T-cell (primary cell): Measurements from ENCODE around the gene APLP2. TPM values are rescaled to one million over a fixed set of nuclear protein-coding genes. Genes with fewer than 3 reads are reported as not detected.
"Not testable (repeated sequence)": the region's sequence is repeated elsewhere in the genome, so short reads cannot be mapped to it uniquely, and the experiment has no call there.

Experiments used
- ATAC-seq, 4 experiments: fragments of 200-7000 bp in 3 of 4; fragments of 150-1000 bp in 1 of 4; cut with Tn5 transposase; replicated peaks in 1 of 4; 1 replicate in 3 of 4; 2 replicates in 1 of 4; pipeline ENCODE4 v1.10.0; 2021; ENCODE audit warnings: moderate library complexity in 3 of 4, mild to moderate bottlenecking in 2 of 4, moderate number of reproducible peaks in 1 of 4
- CTCF ChIA-PET, 2 donors: fragments of 300-600 bp; sonication (Branson Sonifier 250); formaldehyde crosslinking; loops; one replicate each; lab custom pipeline; 2022; ENCODE audit warnings: antibody characterized with exemption in 2 of 2; lab: Charles Lee
- POLR2A ChIA-PET, 2 donors: fragments of 300-600 bp; sonication (Branson Sonifier 250); formaldehyde crosslinking; loops; one replicate each; lab custom pipeline; 2022; ENCODE audit warnings: antibody characterized with exemption in 2 of 2; lab: Charles Lee
- DNase-seq, 35 experiments: peaks; one replicate each; pipeline versions ENCODE4 v3.0.0 to v3.0.0-alpha.2; 2013 to 2023
- H3K27ac ChIP-seq: one replicate; pipeline ENCODE4 v1.5.1; 2013; ENCODE audit warnings: low read length
- H3K27me3 ChIP-seq, 2 experiments: replicated peaks in 1 of 2; 1 replicate in 1 of 2; 2 replicates in 1 of 2; pipeline versions ENCODE4 v1.6.1 to v1.7.0; 2013; ENCODE audit warnings: low read length in 1 of 2, mixed read lengths in 1 of 2; ENCODE audit not compliant: control insufficient read depth in 2 of 2, insufficient read depth in 2 of 2; ENCODE audit errors: extremely low read depth in 1 of 2
- H3K36me3 ChIP-seq, 2 donors: 1 replicate in 1 of 2; 2 replicates in 1 of 2; pipeline versions ENCODE4 v1.6.1 to v1.7.0; 2013; ENCODE audit warnings: low read length in 1 of 2; ENCODE audit not compliant: control insufficient read depth in 2 of 2, insufficient read depth in 1 of 2; ENCODE audit errors: extremely low read depth in 1 of 2
- H3K4me1 ChIP-seq, 2 experiments: 1 replicate in 1 of 2; 2 replicates in 1 of 2; pipeline versions ENCODE4 v1.6.1 to v1.7.0; 2013; ENCODE audit warnings: low read length in 2 of 2, mixed read lengths in 1 of 2; ENCODE audit not compliant: insufficient read depth in 2 of 2, control insufficient read depth in 1 of 2; ENCODE audit errors: extremely low read depth in 1 of 2
- H3K4me3 ChIP-seq, 2 donors: 1 replicate in 1 of 2; 2 replicates in 1 of 2; pipeline versions ENCODE4 v1.5.1 to v1.7.0; 2013; ENCODE audit warnings: mild to moderate bottlenecking in 2 of 2, low read length in 1 of 2, moderate library complexity in 1 of 2; ENCODE audit not compliant: control insufficient read depth in 1 of 2; ENCODE audit errors: extremely low read depth in 1 of 2
- H3K9me3 ChIP-seq: 2 replicates; pipeline ENCODE4 v1.7.0; 2013
- H3K27ac Mint-ChIP-seq, 2 donors: one replicate each; pipeline ENCODE4 v1.8.0; 2020 to 2021; ENCODE audit warnings: mild to moderate bottlenecking in 2 of 2, mixed read lengths in 2 of 2
- H3K27me3 Mint-ChIP-seq, 2 donors: one replicate each; pipeline ENCODE4 v1.8.0; 2021 to 2022; ENCODE audit warnings: mixed read lengths in 2 of 2
- H3K36me3 Mint-ChIP-seq: one replicate; pipeline ENCODE4 v1.8.0; 2021; ENCODE audit warnings: mixed read lengths
- H3K4me1 Mint-ChIP-seq, 3 donors: one replicate each; pipeline ENCODE4 v1.8.0; 2020 to 2022; ENCODE audit warnings: mixed read lengths in 3 of 3, mild to moderate bottlenecking in 1 of 3
- H3K4me3 Mint-ChIP-seq, 3 donors: one replicate each; pipeline ENCODE4 v1.8.0; 2020 to 2022; ENCODE audit warnings: mild to moderate bottlenecking in 3 of 3, mixed read lengths in 3 of 3, moderate library complexity in 3 of 3
- H3K9me3 Mint-ChIP-seq, 3 donors: one replicate each; pipeline ENCODE4 v1.8.0; 2020 to 2022; ENCODE audit warnings: mixed read lengths in 3 of 3
- WGBS: methylation state at CpG from one replicate; pipeline ENCODE4 v1.1.5; 2013; ENCODE audit warnings: missing lambda C conversion rate; ENCODE audit not compliant: insufficient coverage; 5-methylcytosine and 5-hydroxymethylcytosine counted together
- total RNA-seq, 35 experiments: library from RNA in 6 of 35; stranded (reverse) in 6 of 35; fragments of 120-200 nt in 1 of 35; gene quantifications; one replicate each; pipeline versions ENCODE4 v1.2.1 to v1.2.4 and lab custom pipeline; 2013 to 2026

APLP2 gene
- total RNA-seq, 5 donors from 2014 or later (not counting 1 experiment from before 2014, with no cell fraction given) = 36.4 to 61.9 (median 51.0) TPM

- Mint-ChIP-seq H3K4me1 (no peaks in the 10 kb centered on the region), H3K9me3 (peaks cover 5 to 6% (median 6%) of the 10 kb centered on the region in 3 donors), H3K4me3 (no peak overlapping the region), H3K36me3 (no peaks in the 10 kb centered on the region), H3K27me3 (peaks cover 29 to 30% of the 10 kb centered on the region in 2 donors), H3K27ac (no peak overlapping the region)
- DNase-seq = no peak
- Histone ChIP-seq H3K36me3 (no peaks in the 10 kb centered on the region), H3K4me3 (no peak overlapping the region), H3K9me3 (no peaks in the 10 kb centered on the region), H3K27ac (no peak overlapping the region), H3K27me3 (peaks cover 0 to 23% of the 10 kb centered on the region in 2 experiments), H3K4me1 (no peaks in the 10 kb centered on the region)
- ChIA-PET POLR2A (no interaction called here), CTCF (no interaction called here)
- 81% methylated on average over 8 of the region's 8 CpGs for WGBS
- ATAC-seq = no peak
Measured at GRCh38 chr11:130170345-130170744, 100.7 kb downstream of the APLP2 start.

GRCh38 chr11:130171534-130171933 lies 101.8 kb downstream of the APLP2 start:
- H3K4me1 ChIP-seq = no peaks in the 10 kb centered on the region
- Mint-ChIP-seq H3K36me3 (no peaks in the 10 kb centered on the region), H3K27me3 (peaks cover 21% of the 10 kb centered on the region in 2 donors), H3K4me3 (no peak overlapping the region), H3K4me1 (no peaks in the 10 kb centered on the region), H3K27ac (no peak overlapping the region), H3K9me3 (peaks cover 5 to 6% (median 6%) of the 10 kb centered on the region in 3 donors)
- peaks cover 0 to 23% of the 10 kb centered on the region in 2 experiments for H3K27me3 ChIP-seq
- H3K9me3 ChIP-seq = no peaks in the 10 kb centered on the region
- ChIA-PET POLR2A (no interaction called here), CTCF (no interaction called here)
- ATAC-seq (no peak), DNase-seq (no peak)
- H3K4me3 ChIP-seq = no peak overlapping the region
- H3K27ac ChIP-seq = no peak overlapping the region
- no peaks in the 10 kb centered on the region for H3K36me3 ChIP-seq
- WGBS = 83% methylated on average over 1 of the region's 5 CpGs

GRCh38 chr11:130172001-130172400 lies 102.3 kb downstream of the APLP2 start:
- H3K36me3 ChIP-seq, H3K4me1 ChIP-seq, DNase-seq, POLR2A ChIA-PET, H3K9me3 Mint-ChIP-seq, H3K27ac Mint-ChIP-seq, H3K4me1 Mint-ChIP-seq, ATAC-seq, CTCF ChIA-PET, H3K4me3 Mint-ChIP-seq, H3K36me3 Mint-ChIP-seq, H3K27ac ChIP-seq, H3K4me3 ChIP-seq, H3K9me3 ChIP-seq: not testable (repeated sequence)
- WGBS = no CpG with 5 or more reads among the region's 3 CpGs
- H3K27me3 Mint-ChIP-seq = peaks cover 20 to 21% of the 10 kb centered on the region in 2 donors
- peaks cover 0 to 23% of the 10 kb centered on the region in 2 experiments for H3K27me3 ChIP-seq

GRCh38 chr11:130174642-130175041 lies 104.9 kb downstream of the APLP2 start:
- DNase-seq (no peak), ATAC-seq (no peak)
- Mint-ChIP-seq H3K27me3 (peaks cover 9 to 10% of the 10 kb centered on the region in 2 donors), H3K4me1 (no peaks in the 10 kb centered on the region), H3K27ac (no peak overlapping the region), H3K36me3 (no peaks in the 10 kb centered on the region), H3K9me3 (peaks cover 5 to 6% (median 6%) of the 10 kb centered on the region in 3 donors), H3K4me3 (no peak overlapping the region)
- 71% methylated on average over 1 of the region's 4 CpGs for WGBS
- Histone ChIP-seq H3K4me3 (no peak overlapping the region), H3K27ac (no peak overlapping the region), H3K9me3 (no peaks in the 10 kb centered on the region), H3K27me3 (peaks cover 0 to 28% of the 10 kb centered on the region in 2 experiments), H3K4me1 (no peaks in the 10 kb centered on the region), H3K36me3 (no peaks in the 10 kb centered on the region)
- POLR2A ChIA-PET = no interaction called here
- CTCF ChIA-PET = no interaction called here

- POLR2A ChIA-PET = interaction anchor here in 1 of 2 donors (0.7 kb wide), 1 partner anchor 91 kb away, joined by 4 read pairs; no protein-coding TSS in a partner anchor
- CTCF ChIA-PET = no interaction called here
- H3K36me3 Mint-ChIP-seq = no peaks in the 10 kb centered on the region
- WGBS = 42% methylated on average over 3 of the region's 5 CpGs
- no peak overlapping the region for H3K4me3 Mint-ChIP-seq
- peaks cover 6 to 11% of the 10 kb centered on the region in 2 donors for H3K27me3 Mint-ChIP-seq
- Histone ChIP-seq H3K27me3 (peaks cover 0 to 24% of the 10 kb centered on the region in 2 experiments), H3K4me1 (no peaks in the 10 kb centered on the region), H3K9me3 (no peaks in the 10 kb centered on the region), H3K4me3 (no peak overlapping the region), H3K36me3 (no peaks in the 10 kb centered on the region), H3K27ac (no peak overlapping the region)
- peaks cover 5 to 6% (median 6%) of the 10 kb centered on the region in 3 donors for H3K9me3 Mint-ChIP-seq
- ATAC-seq (no peak), DNase-seq (no peak)
- peaks cover 0 to 2% (median 0%) of the 10 kb centered on the region in 3 donors for H3K4me1 Mint-ChIP-seq
- H3K27ac Mint-ChIP-seq = no peak overlapping the region
Measured at GRCh38 chr11:130175898-130176297, 106.2 kb downstream of the APLP2 start.

GRCh38 chr11:130177782-130178181 lies 108.1 kb downstream of the APLP2 start:
- WGBS = 95% methylated on average over 8 of the region's 10 CpGs
- no peak for DNase-seq
- Histone ChIP-seq H3K9me3 (no peaks in the 10 kb centered on the region), H3K27me3 (peaks cover 0 to 33% of the 10 kb centered on the region in 2 experiments), H3K4me1 (no peaks in the 10 kb centered on the region), H3K27ac (no peak overlapping the region), H3K4me3 (no peak overlapping the region), H3K36me3 (no peaks in the 10 kb centered on the region)
- Mint-ChIP-seq H3K36me3 (no peaks in the 10 kb centered on the region), H3K4me1 (peaks cover 0 to 2% (median 0%) of the 10 kb centered on the region in 3 donors), H3K27ac (no peak overlapping the region), H3K4me3 (no peak overlapping the region), H3K9me3 (peaks cover 5 to 6% (median 6%) of the 10 kb centered on the region in 3 donors), H3K27me3 (peaks cover 6 to 13% of the 10 kb centered on the region in 2 donors)
- CTCF ChIA-PET = no interaction called here
- POLR2A ChIA-PET = no interaction called here
- ATAC-seq = no peak
